ENCODE results near the gene COX17.

Gene COX17, protein sequence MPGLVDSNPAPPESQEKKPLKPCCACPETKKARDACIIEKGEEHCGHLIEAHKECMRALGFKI

GRCh38 chr3:119676771-119677640, at the start of gene COX17:
Gene COX17, minus strand, starts transcription at chr3:119677406. Its CDS starts 96 bp downstream, at chr3:119677310.
- TF ChIP-seq CTCF (IDR thresholded peaks at IDR 0.05; ENCODE audit: low read length, missing control alignments) = no peak
- peak within 1 kb of the TSS; percentile 71 for H3K4me3 ChIP-seq (replicated peaks; ENCODE audit: low read depth, low read length)
- peak; percentile 97 for DNase-seq (ENCODE audit: low read depth)

DNA sequence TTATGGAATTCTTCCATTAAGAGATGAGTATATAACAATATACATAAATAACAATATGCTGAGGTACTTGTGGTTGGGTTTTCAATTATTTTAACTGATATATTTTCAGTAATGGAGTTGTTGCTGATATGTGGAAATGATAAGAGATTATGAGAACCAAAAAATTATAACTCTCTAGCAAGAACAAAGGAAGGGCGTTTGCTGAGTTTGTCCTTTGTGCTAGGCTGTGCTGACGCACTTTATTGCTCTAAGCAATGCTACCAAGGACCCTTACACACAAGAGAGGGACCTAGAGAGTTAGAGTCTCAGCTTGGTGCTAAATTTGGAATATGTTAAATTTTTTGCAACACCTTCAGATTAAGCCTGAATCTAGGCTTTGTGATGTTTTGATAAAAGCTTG, 49.7 kb upstream of the COX17 start:
- TF ChIP-seq CTCF (IDR thresholded peaks at IDR 0.05; ENCODE audit: low read length, missing control alignments) = no peak

DNA sequence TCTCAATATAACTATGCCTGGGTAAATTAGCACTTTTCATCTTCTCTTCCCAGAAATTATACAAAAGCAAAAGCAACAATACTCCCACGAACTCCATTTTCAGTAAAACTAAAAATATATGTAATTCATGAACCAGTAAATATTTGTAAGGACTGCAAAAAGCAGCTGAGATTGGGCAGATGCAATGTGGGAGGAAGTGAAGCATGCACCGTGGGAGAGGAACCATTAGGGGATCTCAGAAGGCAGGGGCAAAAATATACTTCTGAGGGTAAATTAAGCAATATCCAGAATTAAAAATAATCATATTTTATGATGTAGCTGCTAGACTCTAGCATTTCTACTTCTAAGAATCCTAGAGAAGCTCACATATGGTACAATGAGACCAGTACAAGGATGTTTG, 45.8 kb upstream of the COX17 start:
- DNase-seq (ENCODE audit: low read depth) = no peak
- TF ChIP-seq CTCF (IDR thresholded peaks at IDR 0.05; ENCODE audit: low read length, missing control alignments) = no peak
- no peak overlapping the region for H3K4me3 ChIP-seq (replicated peaks; ENCODE audit: low read depth, low read length)

More for the DNA sequence above, 49.7 kb upstream of the COX17 start:
- H3K4me3 ChIP-seq (replicated peaks; ENCODE audit: low read depth, low read length) = no peak overlapping the region
- no peak for DNase-seq (ENCODE audit: low read depth)

DNA sequence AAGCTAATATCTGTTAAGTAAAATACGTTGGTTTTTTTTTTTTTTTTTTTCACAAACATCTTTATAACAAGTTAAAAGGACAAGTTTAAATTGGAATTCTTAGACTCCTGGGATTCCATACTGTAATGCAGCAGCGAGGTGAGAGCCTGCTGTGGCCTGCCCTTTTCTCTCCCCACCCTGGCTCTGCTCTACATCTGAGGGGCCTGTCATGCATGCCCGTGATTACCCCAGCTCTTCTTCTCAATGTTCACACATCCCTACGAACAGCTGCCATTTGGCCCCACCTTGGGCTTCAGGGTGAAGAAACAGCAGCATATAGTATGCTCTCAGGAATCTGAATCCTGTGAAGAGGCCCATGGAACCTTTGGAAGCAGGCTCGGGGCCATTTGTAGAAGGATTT, 40.3 kb upstream of the COX17 start:
- H3K4me3 ChIP-seq (replicated peaks; ENCODE audit: low read depth, low read length) = no peak overlapping the region
- no peak for TF ChIP-seq CTCF (IDR thresholded peaks at IDR 0.05; ENCODE audit: low read length, missing control alignments)
- DNase-seq (ENCODE audit: low read depth) = no peak

- DNase-seq (ENCODE audit: low read depth) = no peak
- no peak overlapping the region for H3K4me3 ChIP-seq (replicated peaks; ENCODE audit: low read depth, low read length)
- TF ChIP-seq CTCF (IDR thresholded peaks at IDR 0.05; ENCODE audit: low read length, missing control alignments) = no peak
Measured at GRCh38 chr3:119716998-119717397, 39.8 kb upstream of the COX17 start.

- no peak overlapping the region for H3K4me3 ChIP-seq (replicated peaks; ENCODE audit: low read depth, low read length)
- no peak for DNase-seq (ENCODE audit: low read depth)
Measured at GRCh38 chr3:119715105-119715504, 37.9 kb upstream of the COX17 start.

More at GRCh38 chr3:119715105-119715504, 37.9 kb upstream of the COX17 start:
- no peak for TF ChIP-seq CTCF (IDR thresholded peaks at IDR 0.05; ENCODE audit: low read length, missing control alignments)

All from fibroblast of pulmonary artery (primary cell).